VCaP (cell line): ENCODE results near the gene NUP107.
A peak's percentile ranks its signal among the peaks of the same experiment; 100 is the strongest.

ENCODE experiments used
- H3K27ac ChIP-seq: fragments of 450-650 bp; 2 replicates; pipeline ENCODE4 v1.5.1; 2017
- CTCF ChIP-seq: fragments of 450-650 bp; conservative IDR thresholded peaks from 2 replicates; pipeline ENCODE4 v1.5.1; 2017; ENCODE audit warnings: mild to moderate bottlenecking, moderate library complexity

The NUP107 gene

GRCh38 chr12:68648179-68648578 lies 38.6 kb upstream of the NUP107 start:
- TF ChIP-seq CTCF, result no peak
- no peak overlapping the region for H3K27ac ChIP-seq

GRCh38 chr12:68665016-68665569 lies 21.7 kb upstream of the NUP107 start:
- TF ChIP-seq CTCF, result peak; percentile 66
- no peak overlapping the region for H3K27ac ChIP-seq

- no peak for TF ChIP-seq CTCF
- no peak overlapping the region for H3K27ac ChIP-seq
Measured at GRCh38 chr12:68667291-68667690, 19.5 kb upstream of the NUP107 start.

- TF ChIP-seq CTCF, result no peak
Measured at GRCh38 chr12:68667896-68668295, 18.9 kb upstream of the NUP107 start.

GRCh38 chr12:68671179-68671578 lies 15.6 kb upstream of the NUP107 start:
- H3K27ac ChIP-seq, result no peak overlapping the region
- TF ChIP-seq CTCF, result no peak

More at GRCh38 chr12:68667896-68668295, 18.9 kb upstream of the NUP107 start:
- H3K27ac ChIP-seq, result no peak overlapping the region

GRCh38 chr12:68673788-68674187 lies 13.0 kb upstream of the NUP107 start:
- no peak overlapping the region for H3K27ac ChIP-seq
- TF ChIP-seq CTCF, result no peak

- H3K27ac ChIP-seq, result no peak overlapping the region
- TF ChIP-seq CTCF, result no peak
Measured at GRCh38 chr12:68674376-68674775, 12.4 kb upstream of the NUP107 start.
